Fibroblast of lung (primary cell): Measurements from ENCODE around the gene SGCD.

Experiments used
- EZH2 ChIP-seq: IDR thresholded peaks from 2 replicates; pipeline ENCODE4 v1.5.1; 2012; ENCODE audit warnings: low read length, control low read depth, mild to moderate bottlenecking; ENCODE audit errors: missing control alignments
- TF ChIP-seq, protein P1 (sequence below), 2 donors: IDR thresholded peaks in 1 of 2; conservative IDR thresholded peaks in 1 of 2; 1 replicate in 1 of 2; 2 replicates in 1 of 2; pipeline ENCODE4 v1.5.1; 2011 to 2012; ENCODE audit warnings: low read length in 2 of 2, control low read depth in 1 of 2, inconsistent platforms in 1 of 2, low read depth in 1 of 2, mild to moderate bottlenecking in 1 of 2

DNA sequence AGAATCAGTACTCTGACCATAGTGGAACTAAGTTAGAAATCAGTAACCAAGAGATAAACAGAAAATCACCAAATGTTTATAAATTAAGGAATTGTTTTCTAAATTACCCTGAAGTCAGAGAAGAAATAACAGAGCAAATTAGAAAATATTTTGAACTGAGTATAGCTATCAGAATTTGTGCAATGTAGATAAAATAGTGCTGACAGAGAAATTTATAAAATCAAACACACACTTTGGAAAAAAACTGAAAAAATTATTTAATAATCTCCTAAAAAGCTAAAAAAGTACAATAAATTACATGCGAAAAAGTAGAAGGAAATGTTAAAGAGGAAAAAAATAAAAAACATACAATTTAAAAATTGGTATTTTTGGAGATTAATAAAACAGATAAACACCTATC is 486.0 kb downstream of the SGCD start:
- TF ChIP-seq, protein P1, sequence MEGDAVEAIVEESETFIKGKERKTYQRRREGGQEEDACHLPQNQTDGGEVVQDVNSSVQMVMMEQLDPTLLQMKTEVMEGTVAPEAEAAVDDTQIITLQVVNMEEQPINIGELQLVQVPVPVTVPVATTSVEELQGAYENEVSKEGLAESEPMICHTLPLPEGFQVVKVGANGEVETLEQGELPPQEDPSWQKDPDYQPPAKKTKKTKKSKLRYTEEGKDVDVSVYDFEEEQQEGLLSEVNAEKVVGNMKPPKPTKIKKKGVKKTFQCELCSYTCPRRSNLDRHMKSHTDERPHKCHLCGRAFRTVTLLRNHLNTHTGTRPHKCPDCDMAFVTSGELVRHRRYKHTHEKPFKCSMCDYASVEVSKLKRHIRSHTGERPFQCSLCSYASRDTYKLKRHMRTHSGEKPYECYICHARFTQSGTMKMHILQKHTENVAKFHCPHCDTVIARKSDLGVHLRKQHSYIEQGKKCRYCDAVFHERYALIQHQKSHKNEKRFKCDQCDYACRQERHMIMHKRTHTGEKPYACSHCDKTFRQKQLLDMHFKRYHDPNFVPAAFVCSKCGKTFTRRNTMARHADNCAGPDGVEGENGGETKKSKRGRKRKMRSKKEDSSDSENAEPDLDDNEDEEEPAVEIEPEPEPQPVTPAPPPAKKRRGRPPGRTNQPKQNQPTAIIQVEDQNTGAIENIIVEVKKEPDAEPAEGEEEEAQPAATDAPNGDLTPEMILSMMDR (conservative IDR thresholded peaks at IDR 0.05 in 1 of 2, IDR thresholded peaks at IDR 0.05 in 1 of 2; ENCODE audit: low read depth in 1 of 2, low read length in 2 of 2), result no peak
- TF ChIP-seq EZH2, result no peak
